Measurements from ENCODE around the gene NEURL3.

Gene NEURL3

GRCh38 chr2:96485751-96486651 lies 19.2 kb downstream of the NEURL3 start:
- ATAC-seq: peak; percentile 19; the same call in 1 of the 3 replicates
- TF ChIP-seq ZFP3 (CRISPR knock-in tag; IDR thresholded peaks at IDR 0.05): no peak
- no peak for TF ChIP-seq ARNTL (CRISPR knock-in tag; IDR thresholded peaks at IDR 0.05; ENCODE audit: borderline replicate concordance, low read depth)
- TF ChIP-seq CSRNP3 (CRISPR knock-in tag; IDR thresholded peaks at IDR 0.05): no peak
- no peak for TF ChIP-seq BACH2 (CRISPR knock-in tag; IDR thresholded peaks at IDR 0.05; ENCODE audit: borderline replicate concordance)
- no peak for TF ChIP-seq ZC3H10 (CRISPR knock-in tag; IDR thresholded peaks at IDR 0.05)
- no peak for TF ChIP-seq TSHZ2 (CRISPR knock-in tag; IDR thresholded peaks at IDR 0.05)
- TF ChIP-seq CSDC2 (CRISPR knock-in tag; IDR thresholded peaks at IDR 0.05): no peak
- no peak for TF ChIP-seq CREB5 (CRISPR knock-in tag; IDR thresholded peaks at IDR 0.05; ENCODE audit: low read depth)
- no peak for TF ChIP-seq PPARA (CRISPR knock-in tag; IDR thresholded peaks at IDR 0.05; ENCODE audit: borderline replicate concordance)
- no peak for TF ChIP-seq SNAI2 (CRISPR knock-in tag; IDR thresholded peaks at IDR 0.05)
- TF ChIP-seq ZNF565 (CRISPR knock-in tag; conservative IDR thresholded peaks at IDR 0.05; ENCODE audit: low read depth): no peak
- no peak for TF ChIP-seq ESRRG (CRISPR knock-in tag; IDR thresholded peaks at IDR 0.05)
- TF ChIP-seq RARB (CRISPR knock-in tag; IDR thresholded peaks at IDR 0.05): no peak
- no peak for TF ChIP-seq GLIS3 (CRISPR knock-in tag; IDR thresholded peaks at IDR 0.05)
- no peak for TF ChIP-seq TCF4 (CRISPR knock-in tag; IDR thresholded peaks at IDR 0.05; ENCODE audit: borderline replicate concordance)
- no peak for TF ChIP-seq ZNF8 (CRISPR knock-in tag; IDR thresholded peaks at IDR 0.05)
- TF ChIP-seq TOX (CRISPR knock-in tag; IDR thresholded peaks at IDR 0.05; ENCODE audit: borderline replicate concordance): no peak
- TF ChIP-seq ZNF70 (CRISPR knock-in tag; IDR thresholded peaks at IDR 0.05): no peak

- TF ChIP-seq OSR1 (CRISPR knock-in tag; IDR thresholded peaks at IDR 0.05) (no peak), ZFP30 (CRISPR knock-in tag; IDR thresholded peaks at IDR 0.05) (no peak), ZFP3 (CRISPR knock-in tag; IDR thresholded peaks at IDR 0.05) (no peak), TSHZ2 (CRISPR knock-in tag; IDR thresholded peaks at IDR 0.05) (no peak), ISL1 (CRISPR knock-in tag; IDR thresholded peaks at IDR 0.05) (no peak), TOX (CRISPR knock-in tag; IDR thresholded peaks at IDR 0.05; ENCODE audit: borderline replicate concordance) (no peak), PPARA (CRISPR knock-in tag; IDR thresholded peaks at IDR 0.05; ENCODE audit: borderline replicate concordance) (no peak), GLIS3 (CRISPR knock-in tag; IDR thresholded peaks at IDR 0.05) (no peak), BACH2 (CRISPR knock-in tag; IDR thresholded peaks at IDR 0.05; ENCODE audit: borderline replicate concordance) (no peak), ESRRG (CRISPR knock-in tag; IDR thresholded peaks at IDR 0.05) (no peak), PATZ1 (CRISPR knock-in tag; IDR thresholded peaks at IDR 0.05; ENCODE audit: borderline replicate concordance) (no peak), CREB5 (CRISPR knock-in tag; IDR thresholded peaks at IDR 0.05; ENCODE audit: low read depth) (no peak)
- ATAC-seq: no peak
Observed at GRCh38 chr2:96485350-96485749, 19.8 kb downstream of the NEURL3 start.

All from SK-N-SH treated with all-trans-retinoic acid at 6 μM for 48 hours (cell line).